ENCODE data around the gene AHDC1.

- TF ChIP-seq CTCF (IDR thresholded peaks at IDR 0.05; ENCODE audit: low read depth, low read length, poor library complexity, severe bottlenecking), result no peak
- no peak for TF ChIP-seq EZH2phosphoT487 (IDR thresholded peaks at IDR 0.05; ENCODE audit: borderline replicate concordance, low read length)
Observed at GRCh38 chr1:27581823-27582243, 22.1 kb downstream of the AHDC1 start.
